NCI-H2227 (cell line): Measurements from ENCODE around the gene MAGI1.

Source experiments
- DNase-seq: peaks from one replicate; lab custom pipeline; 2025; ENCODE audit not compliant: unreplicated experiment; lab: John Stamatoyannopoulos, UW

MAGI1 gene

DNA sequence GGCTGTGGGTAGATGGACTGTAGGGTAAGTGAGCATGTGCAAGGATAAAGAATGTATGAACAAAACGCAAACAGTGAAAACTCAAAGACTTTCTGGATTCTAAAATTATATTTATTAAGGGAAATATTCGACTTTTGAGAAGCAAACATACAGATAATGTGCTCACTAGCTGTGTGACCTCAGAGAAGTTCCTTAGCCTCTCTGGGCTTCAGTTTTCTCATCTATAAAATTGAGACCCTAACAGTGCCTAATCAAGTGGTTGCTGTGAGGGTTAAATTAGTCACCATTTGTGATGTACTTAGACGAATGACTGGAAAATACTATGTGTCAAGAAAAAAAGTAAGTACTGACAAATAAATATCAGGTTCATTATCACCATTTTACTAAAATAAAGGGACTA, 261.7 kb downstream of the MAGI1 start:
- no peak for DNase-seq

- DNase-seq = no peak
Measured at GRCh38 chr3:65776494-65776893, 262.2 kb downstream of the MAGI1 start.

DNA sequence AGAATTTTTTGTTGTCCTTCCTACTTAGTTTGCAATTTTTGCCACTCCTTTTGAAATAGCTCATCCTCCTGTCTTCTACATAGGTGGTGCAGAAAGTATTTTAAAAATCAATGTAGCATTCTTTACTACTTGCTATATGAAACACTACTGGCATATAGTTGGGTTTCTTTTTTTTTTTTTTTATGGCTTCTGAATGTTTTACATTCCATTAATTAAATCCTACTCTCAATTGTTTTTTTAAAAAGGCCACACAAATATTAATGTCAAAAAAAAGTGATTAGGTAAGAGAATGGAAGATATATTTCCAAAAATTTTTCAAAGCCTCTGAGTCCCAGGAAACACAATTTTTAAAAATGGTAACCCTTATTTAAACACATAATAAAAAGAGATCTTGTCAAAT, 262.6 kb downstream of the MAGI1 start:
- DNase-seq = no peak

DNA sequence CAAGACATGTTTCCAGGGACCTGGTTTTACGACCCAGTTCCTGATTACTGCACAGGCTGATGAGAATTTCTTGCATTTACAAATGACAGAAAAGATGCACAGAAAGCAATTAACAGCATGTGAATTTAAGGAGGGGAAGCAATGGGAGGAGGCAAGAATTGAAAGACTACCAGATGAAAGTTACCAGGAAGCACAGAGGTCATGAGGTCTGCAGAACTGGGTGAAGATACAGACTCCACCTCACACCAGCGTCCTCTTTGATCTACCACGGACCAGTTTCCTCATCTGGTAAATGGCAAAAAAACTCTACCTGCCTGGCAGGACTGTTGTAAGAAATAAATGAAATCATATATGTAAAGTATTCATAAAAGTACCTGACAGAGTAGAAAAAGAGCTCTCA, 266.0 kb downstream of the MAGI1 start:
- DNase-seq = no peak

GRCh38 chr3:65767551-65767950, 271.2 kb downstream of the MAGI1 start:
- DNase-seq = no peak

GRCh38 chr3:65762235-65762580, 276.5 kb downstream of the MAGI1 start:
- DNase-seq = peak; percentile 6

GRCh38 chr3:65761446-65762234, 277.1 kb downstream of the MAGI1 start:
- peak; percentile 32 for DNase-seq

DNA sequence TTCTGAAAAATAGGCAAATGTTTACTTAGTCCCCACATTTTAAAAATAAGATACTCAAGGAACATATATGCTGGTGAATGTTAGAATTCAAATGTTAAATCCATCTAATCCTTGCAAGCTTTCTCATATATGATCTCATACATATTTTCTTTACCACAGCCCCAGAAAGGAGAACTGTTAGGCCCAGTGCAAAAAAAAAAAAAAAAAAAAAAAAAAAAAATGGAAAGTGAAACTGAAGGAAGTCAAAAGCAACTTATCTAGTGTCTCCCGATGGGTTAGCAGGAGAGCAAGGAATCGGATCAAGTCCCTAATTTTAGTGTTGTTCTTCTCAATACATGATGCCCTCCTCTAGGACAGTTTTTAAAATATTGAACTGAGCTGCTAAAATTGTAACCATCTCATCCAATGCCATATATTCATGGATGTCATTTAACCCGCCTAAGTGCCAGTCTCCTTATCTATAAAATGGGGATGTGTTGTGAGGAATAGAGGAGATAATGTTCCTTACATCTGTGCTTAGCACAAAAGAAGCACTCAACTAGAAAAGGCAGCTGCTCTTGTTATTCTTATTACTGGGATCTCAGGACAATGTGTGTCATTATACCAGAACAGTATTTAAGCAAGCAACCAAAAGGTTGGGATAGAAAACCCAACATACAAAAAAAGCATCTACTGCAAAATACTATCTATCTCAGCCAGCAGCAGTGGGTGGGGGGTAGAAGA, 279.7 kb downstream of the MAGI1 start:
- peak; percentile 4 for DNase-seq

GRCh38 chr3:65758438-65758837, 280.3 kb downstream of the MAGI1 start:
- no peak for DNase-seq

DNA sequence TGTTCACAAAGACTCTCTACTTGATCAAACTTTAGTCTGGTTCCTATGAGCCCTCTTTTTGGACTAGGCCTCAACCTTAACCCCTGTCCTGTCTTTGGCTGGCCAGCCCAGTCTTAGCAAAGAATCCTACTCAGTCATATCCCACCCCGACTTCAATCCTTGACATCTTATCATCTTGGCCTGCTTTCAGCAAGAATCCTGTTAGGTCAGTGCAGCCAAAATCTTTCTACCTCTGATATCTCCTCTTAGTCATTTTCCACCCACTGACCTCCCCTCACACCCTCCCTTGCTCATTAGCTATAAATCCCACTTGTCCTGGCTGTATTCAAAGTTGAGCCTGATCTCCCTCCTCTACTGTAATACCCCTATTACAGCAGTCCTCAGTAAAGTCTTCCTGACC, 286.1 kb downstream of the MAGI1 start:
- DNase-seq = no peak

- DNase-seq = peak; percentile 58
Measured at GRCh38 chr3:65751123-65751700, 287.5 kb downstream of the MAGI1 start.

GRCh38 chr3:65749066-65749465, 289.7 kb downstream of the MAGI1 start:
- no peak for DNase-seq

DNA sequence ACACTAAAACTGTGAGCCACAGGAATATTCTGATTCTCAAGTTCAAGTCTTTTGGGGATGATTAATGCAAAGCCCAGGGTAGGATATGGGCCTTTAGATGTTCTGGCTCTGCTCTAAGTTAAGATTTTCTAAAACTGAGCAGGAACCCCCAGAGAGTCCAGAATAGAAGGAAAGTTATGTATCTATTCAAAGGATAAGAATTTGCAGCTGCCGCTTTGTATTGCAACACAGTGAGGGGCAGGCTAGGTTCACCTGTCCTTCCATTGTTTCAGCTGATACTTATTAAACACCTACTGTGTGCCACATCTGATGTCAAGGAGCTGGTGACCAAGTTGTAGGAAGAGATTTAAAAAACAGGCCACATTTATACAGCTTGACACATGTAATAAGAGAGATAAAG, 290.4 kb downstream of the MAGI1 start:
- DNase-seq = no peak

GRCh38 chr3:65746848-65747247, 291.9 kb downstream of the MAGI1 start:
- no peak for DNase-seq

DNA sequence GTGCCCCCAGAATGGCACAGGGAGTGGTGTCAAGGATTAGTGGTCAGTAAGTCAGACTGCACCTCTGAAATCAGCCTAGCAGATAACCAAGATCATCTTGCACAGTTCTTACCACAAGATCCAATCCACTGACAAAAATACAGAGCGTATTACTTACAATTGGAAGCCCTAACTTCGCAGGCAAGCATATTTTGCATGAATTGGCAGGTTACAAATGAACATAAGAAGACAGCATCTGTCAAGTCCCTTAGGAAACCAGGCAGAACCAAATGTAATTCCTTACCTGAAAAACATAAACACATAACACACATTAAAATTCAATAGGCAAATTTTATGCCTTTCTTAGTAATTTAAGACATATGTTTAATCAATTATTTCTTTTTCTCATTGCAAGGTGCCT, 293.4 kb downstream of the MAGI1 start:
- DNase-seq = no peak

DNA sequence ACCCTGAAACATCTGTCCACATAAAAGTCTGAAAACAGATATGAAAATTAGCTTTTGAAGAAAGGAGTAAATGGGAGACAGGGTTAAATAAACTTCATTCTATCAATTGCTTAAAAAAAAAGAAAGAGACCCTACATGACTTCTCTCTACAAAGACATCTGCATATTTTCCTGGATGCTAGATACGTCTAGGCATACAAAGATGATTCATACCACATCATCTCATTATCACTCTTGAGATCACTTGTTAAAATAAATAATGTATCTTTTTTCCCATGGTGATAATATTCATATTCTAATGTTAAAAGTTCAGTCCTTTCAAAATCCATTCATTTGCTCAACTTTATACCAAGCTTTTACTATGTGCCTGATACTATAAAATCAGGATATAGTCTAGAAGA, 295.8 kb downstream of the MAGI1 start:
- no peak for DNase-seq

GRCh38 chr3:65741540-65741939, 297.2 kb downstream of the MAGI1 start:
- no peak for DNase-seq

- no peak for DNase-seq
Measured at GRCh38 chr3:65739901-65740541, 298.7 kb downstream of the MAGI1 start.

DNA sequence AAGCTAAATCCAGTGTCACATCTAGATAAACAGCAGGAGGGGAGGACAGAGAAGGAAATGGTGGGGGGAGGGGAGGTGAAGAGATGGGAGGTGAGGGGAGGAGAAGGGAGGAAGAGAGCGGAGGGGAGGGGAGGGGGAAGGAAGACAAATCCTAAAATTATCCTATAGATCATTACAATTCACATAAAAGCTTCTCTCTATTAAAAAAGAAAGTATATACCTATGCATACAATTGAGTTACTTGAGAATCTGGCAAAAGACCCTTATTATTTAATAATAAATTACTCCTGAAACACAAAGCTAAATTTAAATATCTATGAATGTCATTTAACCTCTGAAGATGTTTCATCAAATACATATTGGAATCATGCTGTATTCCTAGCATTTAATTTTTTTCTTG, 303.9 kb downstream of the MAGI1 start:
- DNase-seq = no peak

DNA sequence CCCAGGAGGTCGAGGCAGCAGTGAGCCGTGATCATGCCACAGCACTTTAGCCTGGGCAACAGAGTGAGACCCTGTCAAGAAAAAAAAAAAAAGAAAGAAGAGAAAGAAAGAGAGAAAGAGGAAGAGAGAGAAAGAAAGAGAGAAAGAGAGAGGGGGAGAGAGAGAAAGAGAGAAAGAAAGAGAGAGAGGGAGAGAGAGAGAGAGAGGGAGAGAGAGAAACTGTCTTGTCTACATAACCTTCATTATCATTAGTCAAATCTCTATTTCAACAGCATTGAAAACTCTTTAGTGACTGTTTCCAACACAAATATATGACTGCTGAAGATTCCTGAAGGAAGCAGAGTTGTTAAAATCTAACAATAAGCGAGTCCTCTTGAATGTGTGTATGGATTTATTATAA, 304.3 kb downstream of the MAGI1 start:
- DNase-seq = no peak

DNA sequence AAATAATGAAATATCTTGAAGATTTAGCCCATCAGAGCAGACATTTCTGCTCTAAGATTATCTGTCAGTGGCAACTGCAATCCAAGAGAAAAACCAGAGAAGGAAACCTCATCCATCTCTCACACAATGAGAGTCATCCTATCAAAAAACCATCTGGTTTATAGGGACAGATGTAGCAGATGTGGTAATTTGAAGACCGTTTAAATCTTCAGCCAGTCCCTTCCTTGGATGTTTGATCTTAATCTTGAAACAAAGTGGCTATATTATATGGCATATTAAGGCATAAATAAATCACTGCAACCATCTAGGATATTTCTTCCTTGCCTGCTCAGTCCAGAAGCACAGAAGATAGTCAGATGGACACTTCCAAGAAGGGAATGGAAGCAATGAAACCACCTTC, 305.3 kb downstream of the MAGI1 start:
- DNase-seq = no peak
